Left forelimb (tissue), 1 donor: ENCODE data around the gene BRME1.
A peak's percentile ranks its signal among the peaks of the same experiment; 100 is the strongest.

ENCODE experiments used
- DNase-seq: peaks from one replicate; pipeline ENCODE4 v3.0.0-alpha.2; 2018; ENCODE audit warnings: low spot score

The BRME1 gene

DNA sequence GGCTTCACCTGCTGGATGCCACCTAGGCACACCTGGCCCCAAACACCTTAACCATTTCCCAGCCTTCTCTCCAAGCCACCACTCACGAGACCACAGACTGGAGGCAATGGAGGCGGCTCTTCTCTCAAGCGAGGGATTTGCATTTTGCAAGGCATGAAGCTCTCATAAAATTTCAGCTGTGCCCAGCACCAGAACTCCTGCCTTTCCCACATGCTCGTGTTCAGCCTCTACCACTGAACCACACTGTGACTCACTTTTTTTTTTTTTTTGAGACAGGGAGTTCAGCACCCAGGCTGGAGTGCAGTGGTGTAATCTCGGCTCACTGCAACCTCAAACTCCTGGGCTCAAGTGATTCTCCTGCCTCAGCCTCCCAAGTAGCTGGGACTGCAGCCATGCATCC is 18.4 kb downstream of the BRME1 start:
- no peak for DNase-seq

DNA sequence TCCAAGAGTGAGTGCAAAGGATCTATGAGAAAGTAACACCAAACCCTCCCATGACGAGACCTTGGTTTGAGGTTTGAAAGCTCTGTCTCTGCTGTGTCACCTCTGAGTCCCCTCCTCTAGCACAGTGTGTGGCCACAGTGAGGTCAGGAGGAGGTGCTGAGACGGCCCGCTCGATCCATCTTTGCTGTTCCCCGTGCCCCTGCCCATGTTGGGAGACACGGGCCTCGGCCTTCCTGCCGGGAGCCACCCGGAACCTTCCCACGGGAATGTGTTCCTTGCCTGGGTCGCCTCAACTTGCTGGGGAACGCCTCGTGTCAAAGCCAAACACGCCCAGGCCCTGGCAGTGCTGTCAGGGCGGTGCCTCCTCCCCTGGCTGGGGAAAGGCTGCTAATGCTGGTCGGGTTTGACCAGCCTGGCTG is 18.9 kb downstream of the BRME1 start:
- DNase-seq: no peak

DNA sequence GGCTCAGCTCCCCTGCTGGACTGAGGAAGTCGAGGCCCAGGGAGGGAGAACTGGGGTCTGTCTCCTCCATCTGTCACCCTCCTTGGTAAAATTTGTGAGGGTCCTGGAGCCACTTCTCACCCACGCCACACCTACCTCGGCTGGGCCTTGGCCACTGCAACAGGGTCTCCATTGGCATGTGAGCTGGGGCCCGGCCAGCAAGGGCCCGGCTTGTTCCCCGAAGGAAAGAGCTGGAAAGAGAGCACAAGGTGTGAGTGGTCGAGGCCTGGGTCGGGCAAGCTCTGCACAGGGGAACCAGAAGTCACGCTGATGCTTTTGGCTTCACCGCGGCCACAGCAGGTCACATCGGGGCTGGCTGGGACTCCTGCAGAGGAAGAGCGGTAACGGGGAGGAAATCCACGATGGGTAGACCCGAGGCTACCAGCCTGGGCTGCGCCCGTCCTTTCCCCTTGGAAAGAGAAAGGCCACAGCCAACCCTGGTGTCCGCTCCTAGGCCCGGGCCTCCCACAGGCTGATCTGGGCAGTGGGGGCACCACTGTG is 20.0 kb downstream of the BRME1 start:
- no peak for DNase-seq

DNA sequence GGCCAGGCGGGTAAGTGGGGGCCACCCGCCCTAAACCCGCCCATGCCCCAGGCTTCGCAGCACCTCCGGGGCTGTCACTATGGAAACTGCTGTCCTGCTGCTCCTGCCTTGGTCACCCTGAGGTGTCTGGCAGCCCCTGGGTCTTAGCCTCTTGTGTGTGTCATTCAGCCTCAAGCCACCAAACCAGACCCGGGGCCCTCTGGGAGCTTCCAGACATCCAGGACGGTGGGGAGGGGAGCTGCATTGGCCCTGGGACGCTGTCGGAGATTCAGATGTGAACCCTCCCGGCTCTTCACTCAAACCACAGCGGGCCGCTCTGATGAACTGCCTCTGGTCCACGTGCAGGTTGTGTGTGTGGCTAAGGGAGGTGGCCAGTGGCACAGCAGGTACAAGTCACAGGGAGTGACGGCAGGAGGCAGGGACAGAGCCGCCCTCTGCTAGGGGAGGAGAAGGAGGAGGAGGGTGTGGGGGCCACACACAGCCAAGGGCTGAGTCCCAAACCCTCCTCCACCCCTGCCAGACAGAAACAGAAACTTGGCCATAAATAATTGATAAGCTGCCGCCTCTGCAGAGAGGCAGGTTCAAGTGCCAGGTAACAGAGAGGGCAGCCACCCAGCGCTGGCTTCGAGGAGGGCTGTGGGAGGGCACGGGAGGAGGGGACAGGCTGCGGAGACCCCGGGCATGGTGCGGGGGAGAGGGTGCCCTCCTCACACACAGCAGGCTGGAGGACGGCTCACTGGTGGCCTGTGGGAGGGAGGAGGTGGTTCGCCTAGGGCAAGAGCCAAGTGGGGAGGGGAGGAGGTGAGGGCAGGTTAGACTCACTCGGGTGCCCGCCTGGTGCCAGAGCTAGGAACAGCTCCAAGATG is 21.0 kb downstream of the BRME1 start:
- no peak for DNase-seq

DNA sequence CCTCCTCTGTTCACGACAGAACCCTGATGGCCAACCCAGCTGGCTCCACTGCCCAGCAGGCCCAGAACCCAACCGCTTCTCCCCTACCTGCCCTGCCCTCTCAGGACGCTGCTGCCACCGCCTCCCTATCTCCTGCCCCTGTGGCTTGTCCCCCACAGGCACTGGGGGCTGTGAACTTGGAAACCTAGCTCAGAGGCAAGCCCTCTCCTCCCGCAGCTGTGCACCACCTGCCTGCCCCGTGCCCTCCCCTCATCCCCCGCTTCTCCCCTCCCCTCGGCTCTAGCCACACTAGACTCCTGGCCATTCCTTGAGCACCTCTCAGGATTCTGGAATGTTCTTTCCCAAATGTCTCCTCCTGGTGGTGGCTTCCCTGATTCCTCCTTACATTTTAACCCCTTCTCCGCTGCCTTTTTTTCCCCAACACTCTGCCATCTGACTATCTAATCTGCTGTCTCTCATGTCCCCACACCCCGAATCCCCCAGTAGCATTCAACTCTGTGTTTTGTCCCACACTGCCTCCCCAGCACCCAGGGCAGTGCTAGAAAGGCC is 22.3 kb downstream of the BRME1 start:
- DNase-seq: no peak

DNA sequence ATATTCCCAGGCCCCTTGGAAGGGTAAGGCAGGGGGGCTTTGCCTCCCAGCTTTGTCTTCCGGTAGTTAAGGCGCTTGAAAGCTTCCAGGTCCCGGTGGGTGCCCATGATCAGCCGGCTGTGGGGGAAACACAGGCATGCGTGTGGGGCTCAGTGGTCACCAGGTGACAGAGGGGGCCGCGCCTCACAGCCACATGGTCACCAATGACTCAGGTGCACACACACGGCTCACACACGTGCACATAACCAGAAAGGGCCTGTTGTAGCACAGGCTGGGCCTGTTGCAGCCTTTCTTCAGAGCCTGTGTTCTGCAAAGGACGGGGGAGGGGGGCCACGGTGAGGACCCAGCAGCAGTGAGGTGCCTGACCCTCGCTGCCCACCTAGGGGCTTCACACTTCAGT is 23.1 kb downstream of the BRME1 start:
- DNase-seq: no peak

DNA sequence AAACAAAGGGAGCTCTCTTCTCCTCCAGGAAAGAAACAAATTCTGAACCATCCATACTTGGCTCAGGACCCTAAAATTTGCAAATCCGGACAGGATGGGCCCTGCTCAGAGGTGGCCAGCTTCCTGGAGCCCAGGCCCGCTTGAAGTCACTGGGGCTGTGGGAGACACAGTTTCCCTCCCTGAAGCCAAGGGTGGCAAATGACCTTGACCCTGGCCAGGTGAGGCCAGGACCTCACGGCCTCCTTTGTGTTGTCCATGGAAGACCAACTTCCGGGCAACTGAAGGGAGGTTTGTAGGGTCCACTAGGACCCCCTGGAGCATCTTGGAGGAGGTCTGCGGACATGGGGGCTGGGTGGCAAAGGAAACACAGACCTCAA is 23.5 kb downstream of the BRME1 start:
- no peak for DNase-seq

DNA sequence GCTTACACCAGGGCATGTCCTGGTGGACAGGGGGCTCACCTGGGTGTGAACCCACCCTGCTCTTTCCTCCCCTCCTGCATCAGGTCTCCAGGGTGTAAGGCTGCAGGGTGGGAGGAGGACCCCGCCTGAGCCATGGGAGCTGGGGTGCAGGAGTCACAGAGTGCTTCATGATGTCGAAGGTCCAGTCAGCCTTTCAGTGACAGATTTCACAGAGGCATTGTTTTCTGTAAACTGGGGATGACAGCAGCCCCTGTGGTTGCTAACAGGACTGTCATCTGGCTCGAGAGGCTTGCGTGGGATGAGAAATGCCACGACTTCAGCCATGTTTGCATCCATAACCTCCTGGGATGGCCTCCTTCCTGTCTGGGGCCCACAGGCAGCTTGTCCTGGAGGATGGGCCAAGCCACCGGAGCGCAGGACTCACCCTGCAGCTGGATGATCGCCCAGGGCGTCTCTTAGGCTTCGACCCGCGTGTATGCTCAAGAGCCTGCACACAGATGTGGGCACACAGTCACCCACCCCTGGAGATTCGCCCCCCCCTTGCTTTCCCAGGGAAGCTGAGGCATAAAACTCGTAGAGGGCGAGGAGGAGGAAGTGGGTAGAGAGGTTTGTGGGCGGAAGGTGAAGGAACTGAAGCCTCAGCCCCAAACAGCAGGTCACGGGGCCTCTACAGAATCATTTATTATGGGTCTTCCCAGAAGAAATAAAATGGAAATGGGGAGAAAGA is 24.1 kb downstream of the BRME1 start:
- no peak for DNase-seq

DNA sequence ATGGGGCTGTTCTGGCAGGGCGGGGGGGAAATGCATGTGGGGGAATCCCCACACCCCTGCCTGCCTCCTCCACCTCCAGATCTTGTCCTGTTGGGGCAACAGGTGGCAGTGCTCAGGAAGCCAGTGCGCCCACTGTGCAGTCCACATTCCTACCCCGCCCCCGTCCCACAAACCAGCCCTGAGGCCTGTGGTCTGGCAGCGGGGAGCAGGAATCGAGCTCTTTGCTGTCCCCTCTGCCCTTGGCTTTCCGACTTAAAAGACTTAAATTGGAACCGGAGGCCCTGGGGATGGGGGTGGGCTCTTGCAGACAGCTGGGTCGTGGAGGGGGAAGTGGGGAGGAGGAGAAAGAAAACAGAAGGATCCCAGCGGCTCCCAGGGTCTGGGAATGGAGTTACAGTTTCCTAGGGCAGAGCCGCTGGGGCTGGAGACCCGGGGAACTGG is 24.6 kb downstream of the BRME1 start:
- no peak for DNase-seq

DNA sequence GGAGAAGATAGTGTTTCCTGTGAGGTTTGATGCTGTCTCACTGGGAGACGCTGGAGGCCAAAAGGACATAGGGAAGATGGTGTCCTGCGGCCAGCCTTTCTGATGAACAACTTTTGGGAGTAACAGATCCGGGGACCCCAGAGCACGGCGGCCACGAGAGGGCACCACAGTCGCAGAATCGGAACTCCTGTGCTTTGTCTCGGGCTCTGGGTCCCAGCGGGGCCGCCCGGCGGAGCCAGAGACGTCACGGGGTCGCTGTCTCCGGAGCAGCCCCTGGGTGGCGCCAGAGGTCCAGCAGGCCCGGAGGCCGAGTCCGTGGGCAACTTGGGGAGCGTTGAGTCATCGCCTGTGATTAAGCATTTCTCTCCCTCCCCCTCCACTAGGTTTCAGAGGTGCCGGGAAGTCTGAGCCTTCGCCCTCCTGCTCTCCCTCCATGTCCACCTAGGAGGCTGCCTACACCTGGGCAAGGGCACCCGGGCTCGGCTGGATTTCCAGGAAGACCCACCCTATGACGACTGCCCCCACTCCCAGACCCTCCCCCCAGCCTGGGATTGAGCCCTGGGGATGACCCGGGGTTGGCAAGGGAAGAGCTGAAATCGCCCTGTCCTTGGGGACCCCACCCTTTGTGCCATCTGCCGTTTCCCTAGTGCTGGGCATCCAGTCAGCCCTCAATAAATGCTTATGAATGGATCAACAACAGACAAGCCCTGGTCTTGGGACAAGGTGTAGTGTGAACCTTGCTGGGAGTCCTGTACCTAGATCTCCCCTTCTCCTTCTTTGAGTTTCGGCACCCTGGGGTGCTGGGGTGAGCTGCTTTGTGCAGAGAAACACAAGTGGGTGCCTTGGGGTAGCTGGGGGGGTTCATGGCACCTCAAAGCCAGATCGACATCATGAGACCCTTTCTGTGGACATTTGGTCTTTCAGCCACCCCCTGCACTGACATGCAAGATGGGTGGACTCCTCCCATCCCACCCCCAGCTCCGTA is 25.6 kb downstream of the BRME1 start:
- peak; percentile 97 for DNase-seq

DNA sequence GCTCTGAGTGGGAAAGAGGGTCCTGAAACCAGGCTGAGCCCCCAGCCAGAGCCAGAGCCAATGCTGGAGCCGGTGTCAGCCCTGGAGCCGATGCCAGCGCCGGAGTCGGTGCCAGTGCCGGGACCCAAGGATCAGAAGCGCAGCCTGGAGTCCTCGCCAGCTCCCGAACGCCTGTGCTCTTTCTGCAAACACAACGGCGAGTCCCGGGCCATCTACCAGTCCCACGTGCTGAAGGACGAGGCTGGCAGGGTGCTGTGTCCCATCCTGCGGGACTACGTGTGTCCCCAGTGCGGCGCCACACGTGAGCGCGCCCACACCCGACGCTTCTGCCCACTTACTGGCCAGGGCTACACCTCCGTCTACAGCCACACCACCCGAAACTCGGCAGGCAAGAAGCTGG is 28.6 kb downstream of the BRME1 start:
- no peak for DNase-seq

DNA sequence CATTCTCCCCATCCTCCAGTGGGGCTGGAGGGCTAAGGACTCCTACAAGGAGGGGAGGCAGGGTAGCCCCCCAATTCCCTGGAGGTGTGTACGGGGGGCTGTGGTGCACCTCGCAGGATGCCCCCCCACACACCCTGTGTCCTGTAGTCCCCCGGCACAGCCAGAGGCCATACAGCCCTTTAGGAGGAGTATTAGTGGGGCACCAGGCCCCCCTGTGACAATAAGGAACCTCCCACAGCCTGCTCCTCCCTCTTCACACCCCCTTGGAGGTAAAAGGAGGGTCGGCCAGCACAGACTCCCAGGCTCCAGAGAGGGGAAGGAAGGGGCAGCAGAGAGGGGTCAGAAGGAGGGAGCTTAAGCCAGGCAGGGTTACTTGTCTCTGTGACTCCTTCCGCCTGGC is 29.1 kb downstream of the BRME1 start, which contains the start of gene NANOS3:
TSS of gene NANOS3 (plus strand) at position 301 of the 400 bp plus-strand sequence. CDS start 115 bp downstream, outside the sequence.
- DNase-seq: no peak

DNA sequence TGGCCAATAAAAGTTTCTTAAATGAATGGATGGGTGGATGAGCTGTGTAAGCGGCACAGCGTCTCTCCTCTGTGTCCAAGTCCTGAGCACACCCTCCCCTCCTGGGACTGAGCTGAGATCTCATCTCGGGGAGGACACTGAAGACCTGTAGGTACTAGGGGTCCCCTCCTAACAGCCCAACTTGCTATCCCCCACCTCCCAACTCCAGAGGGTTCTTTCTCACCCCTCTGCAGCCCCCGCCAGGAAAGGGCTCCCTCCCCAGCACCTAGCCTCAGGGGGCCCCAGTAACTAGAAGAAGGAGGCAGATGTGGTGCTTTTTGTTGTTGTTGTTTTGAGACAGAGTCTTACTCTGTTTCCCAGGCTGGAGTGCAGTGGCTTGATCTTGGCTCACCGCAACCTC is 30.1 kb downstream of the BRME1 start:
- DNase-seq: no peak

DNA sequence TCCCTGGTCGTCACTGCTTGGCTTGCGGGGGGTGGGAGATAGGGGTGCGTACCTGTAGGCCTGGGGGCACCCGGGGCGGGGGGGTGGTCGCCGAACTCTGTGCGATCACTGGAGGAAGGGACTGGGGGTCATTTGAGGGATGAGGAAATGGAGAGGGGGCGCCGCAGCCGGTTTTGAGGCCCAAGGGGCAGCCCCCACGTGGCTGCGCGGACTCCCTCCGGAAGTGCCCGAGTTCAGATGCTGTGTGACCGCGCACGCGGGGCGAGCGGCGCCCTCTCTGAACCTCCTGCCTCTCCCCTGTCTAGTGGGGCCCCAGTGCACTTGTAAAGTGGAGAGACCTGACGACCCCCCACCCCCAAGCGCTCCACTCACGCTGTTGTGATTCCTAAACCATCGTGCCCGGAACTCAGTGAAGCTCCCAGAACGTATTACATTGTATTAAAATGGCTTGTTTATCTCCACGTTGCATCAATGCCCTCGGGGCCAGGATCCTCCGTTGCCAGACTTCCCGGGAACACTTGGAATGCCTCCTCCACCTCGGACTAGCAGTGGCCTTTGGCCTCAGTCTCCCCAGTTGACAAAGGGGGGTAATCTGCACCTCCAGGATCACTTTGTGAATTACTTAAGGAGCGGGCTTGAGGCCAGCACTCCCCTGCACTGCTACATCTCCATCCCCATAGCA is 31.9 kb downstream of the BRME1 start:
- DNase-seq: no peak

DNA sequence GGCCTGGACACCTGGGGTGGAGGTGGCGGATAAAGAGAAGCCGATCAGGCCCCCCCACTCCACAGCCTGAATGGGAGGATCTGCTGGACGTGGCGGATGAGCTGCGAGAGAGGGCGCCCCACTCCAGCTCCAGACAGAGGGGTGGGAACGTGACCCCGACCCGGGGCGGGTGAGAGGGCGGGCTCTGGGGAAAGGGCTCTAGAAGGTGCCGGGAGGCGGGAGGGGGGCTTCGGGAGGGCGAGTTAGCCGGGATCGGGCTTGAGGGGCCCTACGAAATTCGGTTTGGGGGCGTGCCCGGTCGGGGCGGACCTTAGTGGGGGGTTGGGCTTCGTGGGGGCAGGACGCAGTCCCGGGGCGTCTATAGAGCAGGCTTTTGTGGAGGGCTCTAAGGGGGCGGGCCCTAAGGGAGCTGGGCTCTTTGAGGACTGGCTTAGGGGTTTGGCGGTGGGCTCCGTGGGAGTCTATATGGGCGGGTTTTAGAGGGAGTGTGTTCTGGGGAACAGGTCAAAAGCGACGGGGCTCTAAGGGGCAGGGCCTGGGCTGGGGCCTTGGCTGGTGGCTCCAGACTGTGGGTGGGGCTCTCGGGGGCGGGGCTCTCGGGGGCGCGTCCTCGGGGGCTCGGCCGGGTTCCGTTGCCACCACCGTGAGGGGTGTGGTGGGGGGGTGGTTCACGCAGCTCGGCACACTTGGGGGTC is 33.1 kb downstream of the BRME1 start:
- no peak for DNase-seq

DNA sequence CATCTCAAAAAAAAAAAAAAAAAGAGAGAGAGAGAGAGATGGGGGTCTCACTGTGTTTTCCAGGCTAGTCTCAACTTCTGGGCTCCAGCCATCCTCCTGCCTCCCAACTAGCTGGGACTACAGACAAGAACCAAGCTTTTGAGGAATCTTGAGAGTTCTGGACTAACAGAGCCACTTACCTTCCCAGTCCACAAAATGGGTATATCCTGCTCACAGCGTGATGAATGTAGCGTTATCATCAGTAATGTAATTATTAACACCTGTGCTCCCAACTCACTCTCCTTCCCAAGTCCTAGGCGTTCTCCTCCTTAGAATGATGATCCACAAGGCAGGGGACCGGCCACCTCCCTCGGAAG is 33.6 kb downstream of the BRME1 start:
- DNase-seq: no peak

DNA sequence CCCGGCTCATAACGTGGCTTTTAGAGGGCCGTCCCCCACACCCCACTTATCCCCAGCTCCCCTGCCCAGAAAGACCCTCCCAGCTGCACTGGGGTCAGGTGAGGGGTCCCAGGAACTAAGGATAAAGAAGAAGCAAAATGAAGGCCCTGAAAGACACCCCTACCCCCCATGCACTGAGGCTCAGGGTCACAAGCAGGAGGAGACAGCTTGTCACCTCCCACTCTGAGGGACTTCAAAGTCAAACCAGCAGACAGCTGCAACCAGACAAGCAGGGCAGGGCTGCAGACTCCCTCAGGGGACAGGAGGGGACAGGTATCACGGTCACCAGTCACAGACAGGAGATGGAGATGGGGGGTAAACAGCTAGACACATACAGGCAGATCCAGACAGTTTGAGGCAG is 35.0 kb downstream of the BRME1 start:
- no peak for DNase-seq

DNA sequence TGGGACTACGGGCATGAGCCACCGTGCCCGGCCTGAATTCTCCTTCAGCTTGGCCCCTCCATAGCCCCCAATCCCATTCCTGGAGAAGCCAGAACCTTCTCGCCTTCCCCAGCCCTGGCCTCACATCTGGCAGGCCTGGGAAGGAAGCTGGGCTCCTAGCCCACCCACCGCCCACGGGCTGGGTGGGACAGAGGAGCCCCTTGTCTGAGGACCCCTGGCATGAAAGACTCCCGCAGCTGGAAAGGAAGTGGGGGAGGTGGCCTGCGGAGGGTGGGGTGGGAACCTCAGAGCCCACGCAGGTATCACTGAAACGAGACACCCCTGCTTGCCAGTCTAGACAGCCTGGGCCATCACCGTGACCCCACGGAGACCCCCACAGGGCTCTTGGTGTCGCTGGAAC is 36.6 kb downstream of the BRME1 start:
- DNase-seq: no peak

DNA sequence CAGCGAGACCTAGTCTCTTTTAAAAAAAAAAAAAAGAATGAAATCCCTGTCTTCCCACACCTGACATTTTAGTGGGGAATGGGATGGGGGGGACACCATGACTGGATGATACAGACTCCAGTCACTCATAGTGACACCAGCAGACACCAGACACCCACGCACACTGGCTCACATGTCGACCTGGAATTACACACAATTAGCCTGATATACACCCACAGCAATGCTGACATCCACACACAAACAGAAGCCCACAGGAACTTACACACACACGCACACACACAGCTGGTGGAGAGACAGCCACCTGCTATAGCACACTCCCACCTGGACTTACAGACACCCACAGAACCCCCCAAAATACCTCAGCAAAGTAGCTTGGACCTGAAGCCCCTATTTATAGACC is 37.3 kb downstream of the BRME1 start:
- no peak for DNase-seq

DNA sequence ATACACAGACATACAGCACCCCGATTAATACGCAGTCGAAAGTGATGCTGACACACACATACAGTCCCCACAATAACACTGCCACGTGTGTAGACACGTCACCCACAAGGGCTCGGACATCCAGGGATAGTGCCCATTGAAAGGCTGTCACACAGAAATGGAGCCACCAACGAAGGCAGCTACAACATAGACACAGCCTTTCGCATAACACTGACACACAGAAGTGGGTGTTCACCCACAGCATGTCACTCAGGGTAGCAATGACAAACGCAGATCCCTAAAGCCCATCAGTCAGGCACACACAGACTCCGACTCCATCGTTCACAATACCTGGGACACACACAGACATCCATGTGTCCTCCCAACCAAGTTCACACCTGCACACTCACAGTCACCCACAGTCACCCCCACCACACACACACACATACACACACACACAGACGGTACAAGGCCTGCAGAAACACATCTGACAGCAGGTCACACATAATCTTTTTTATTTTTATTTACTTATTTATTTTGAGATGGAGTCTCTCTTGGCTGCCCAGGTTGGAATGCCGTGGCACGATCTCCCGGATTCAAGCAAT is 39.4 kb downstream of the BRME1 start:
- no peak for DNase-seq
